SH-SY5Y (cell line): ENCODE measurements around the gene TMEM95.

Experiments
- GATA2 ChIP-seq: IDR thresholded peaks from 2 replicates; pipeline ENCODE4 v1.6.1; 2011; ENCODE audit warnings: mild to moderate bottlenecking, low read depth, low read length
- GATA3 ChIP-seq: IDR thresholded peaks from 2 replicates; pipeline ENCODE4 v1.6.1; 2011; ENCODE audit warnings: low read depth, mild to moderate bottlenecking, low read length, moderate library complexity

DNA sequence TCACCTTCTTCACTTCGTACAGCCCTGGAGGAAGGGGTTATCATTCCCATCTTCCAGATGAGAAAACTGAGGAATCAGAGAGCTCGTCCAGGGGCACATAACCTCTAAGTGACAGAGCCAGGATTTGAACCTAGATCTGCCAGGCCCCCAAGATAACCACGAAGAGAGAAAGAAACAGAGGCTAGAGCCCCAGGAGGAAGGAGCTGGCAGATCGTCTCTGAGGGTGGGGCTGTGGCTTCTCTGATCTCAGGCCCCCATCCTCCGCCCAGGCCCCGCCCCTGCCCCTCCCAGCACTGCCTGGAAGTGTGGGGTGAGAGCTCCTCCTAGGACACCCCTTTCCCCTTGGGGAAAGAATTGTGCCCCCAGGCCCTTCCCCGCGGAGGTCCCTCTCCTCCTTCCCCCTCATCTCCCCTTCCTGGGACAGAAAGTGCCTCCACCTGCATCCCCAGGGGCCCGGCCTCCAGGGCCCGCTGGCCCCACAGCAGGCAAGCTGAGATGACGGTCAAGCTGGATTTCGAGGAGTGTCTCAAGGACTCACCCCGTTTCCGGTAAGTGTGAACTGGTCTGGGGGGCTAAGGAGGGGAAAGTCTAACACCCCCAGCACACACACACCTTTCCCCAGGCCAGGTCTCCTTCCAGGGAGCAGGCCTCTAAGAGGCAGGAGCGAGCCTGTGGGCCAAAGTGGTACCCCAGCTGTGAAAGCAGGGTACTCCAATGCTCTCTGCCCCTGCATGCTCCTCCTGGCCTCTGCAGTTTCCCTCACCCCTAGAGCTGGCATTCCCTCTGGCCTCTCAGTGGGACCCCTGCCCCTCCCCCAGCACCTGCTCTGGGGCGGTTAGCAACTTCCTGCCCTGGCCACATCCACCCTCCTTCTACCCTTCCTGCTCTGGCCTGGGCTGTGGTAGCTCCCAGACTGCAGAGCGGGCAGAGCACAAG, 18.4 kb upstream of the TMEM95 start, which contains the start of gene ACAP1:
- no peak for TF ChIP-seq GATA2
- no peak for TF ChIP-seq GATA3
